K562 (cell line): ENCODE data around the gene ZMYND19.

Experiments
- CSDE1 ChIP-seq, 2 experiments: fragments of 450-650 bp; IDR thresholded peaks; 2 replicates each; pipeline ENCODE4 v1.6.1; 2016; ENCODE audit warnings: mild to moderate bottlenecking in 1 of 2
- CTCF ChIP-seq, 3 experiments: IDR thresholded peaks in 2 of 3; conservative IDR thresholded peaks in 1 of 3; 2 replicates each; pipeline ENCODE4 v1.5.1; 2011 to 2012; ENCODE audit warnings: low read length in 3 of 3, mild to moderate bottlenecking in 3 of 3, control low read depth in 2 of 3, improper control_type of control experiment in 1 of 3, inconsistent platforms in 1 of 3, low read depth in 1 of 3, mixed read lengths in 1 of 3, moderate library complexity in 1 of 3; ENCODE audit not compliant: insufficient read depth in 2 of 3
- EZH2 ChIP-seq: IDR thresholded peaks from 2 replicates; pipeline ENCODE4 v1.6.1; 2012; ENCODE audit warnings: low read depth, mild to moderate bottlenecking, inconsistent platforms, low read length, borderline replicate concordance
- HNRNPL ChIP-seq: fragments of 200-400 bp; formaldehyde crosslinking; IDR thresholded peaks from 2 replicates; pipeline ENCODE4 v1.6.1; 2017; ENCODE audit warnings: low read depth, mild to moderate bottlenecking, low read length
- KDM1A ChIP-seq, 2 experiments: fragments of 450-650 bp; IDR thresholded peaks; 2 replicates each; pipeline ENCODE4 v1.6.1; 2016; ENCODE audit warnings: mild to moderate bottlenecking in 2 of 2
- NR2C2 ChIP-seq, 2 experiments: fragments of 200-800 bp in 1 of 2; sonication (Bioruptor generic) in 1 of 2; sonication (generic) in 1 of 2; formaldehyde crosslinking in 1 of 2; IDR thresholded peaks; 2 replicates each; pipeline versions ENCODE4 v1.6.1 to v1.8.0; 2016 to 2022; ENCODE audit warnings: mild to moderate bottlenecking in 1 of 2, missing compliant biosample characterization in 1 of 2, missing genetic modification characterization in 1 of 2, missing genetic modification reagents in 1 of 2

- TF ChIP-seq KDM1A (IDR thresholded peaks at IDR 0.05), result no peak
- no peak for TF ChIP-seq CSDE1 (IDR thresholded peaks at IDR 0.05)
- TF ChIP-seq CTCF (IDR thresholded peaks at IDR 0.05 in 2 of 3, conservative IDR thresholded peaks at IDR 0.05 in 1 of 3; ENCODE audit: insufficient read depth in 2 of 3, low read depth in 1 of 3, low read length in 3 of 3), result no peak
- TF ChIP-seq HNRNPL, result no peak
- no peak for TF ChIP-seq EZH2
- TF ChIP-seq NR2C2 (CRISPR knock-in tag; IDR thresholded peaks at IDR 0.05), result no peak
- TF ChIP-seq NR2C2 (tag; IDR thresholded peaks at IDR 0.05), result no peak
Observed at GRCh38 chr9:137603879-137604278, 13.6 kb upstream of the ZMYND19 start.
